HuH-7 (cell line): ENCODE data around the gene SUPT4H1.
"Not testable (repeated sequence)": the region's sequence is repeated elsewhere in the genome, so short reads cannot be mapped to it uniquely, and the experiment has no call there.

Experiments
- DNase-seq: peaks from one replicate; pipeline ENCODE4 v3.0.0; 2011; ENCODE audit warnings: low spot score

The SUPT4H1 gene

GRCh38 chr17:58363457-58364185, 11.6 kb upstream of the SUPT4H1 start:
- DNase-seq: no peak

GRCh38 chr17:58362368-58363014, 10.5 kb upstream of the SUPT4H1 start:
- DNase-seq: no peak

- no peak for DNase-seq
These were observed 8.5 kb upstream of the SUPT4H1 start for GRCh38 chr17:58360296-58361063.

GRCh38 chr17:58358408-58359172, 6.6 kb upstream of the SUPT4H1 start:
- DNase-seq: no peak

GRCh38 chr17:58357312-58358297, 5.6 kb upstream of the SUPT4H1 start:
- DNase-seq: no peak

- DNase-seq: no peak
These were observed 4.2 kb upstream of the SUPT4H1 start for GRCh38 chr17:58356231-58356630.

GRCh38 chr17:58354541-58355216, 2.7 kb upstream of the SUPT4H1 start:
- DNase-seq: no peak

GRCh38 chr17:58353389-58353825, 1.4 kb upstream of the SUPT4H1 start:
- no peak for DNase-seq

GRCh38 chr17:58352596-58353388, 791 bp upstream of the SUPT4H1 start:
- DNase-seq: no peak

- no peak for DNase-seq
These were observed 819 bp downstream of the SUPT4H1 start for GRCh38 chr17:58351182-58351581.

GRCh38 chr17:58348038-58348437, 4.0 kb downstream of the SUPT4H1 start:
- no peak for DNase-seq

- DNase-seq: no peak
These were observed 6.5 kb downstream of the SUPT4H1 start for GRCh38 chr17:58345500-58345899.

- DNase-seq: no peak
These were observed 7.2 kb downstream of the SUPT4H1 start for GRCh38 chr17:58344791-58345157.

GRCh38 chr17:58344047-58344790, 7.8 kb downstream of the SUPT4H1 start:
- DNase-seq: no peak

GRCh38 chr17:58343131-58343530, 8.9 kb downstream of the SUPT4H1 start:
- no peak for DNase-seq

GRCh38 chr17:58341861-58342475, 10.0 kb downstream of the SUPT4H1 start:
- DNase-seq: no peak

- not testable (repeated sequence) for DNase-seq
These were observed 10.7 kb downstream of the SUPT4H1 start for GRCh38 chr17:58341136-58341860.

- DNase-seq: no peak
These were observed 11.6 kb downstream of the SUPT4H1 start for GRCh38 chr17:58340405-58340876.
